Panc1 (cell line): ENCODE measurements around the gene ARHGEF38. TPM values are rescaled to one million over a fixed set of nuclear protein-coding genes. Genes with fewer than 3 reads are reported as not detected.
A peak's percentile ranks its signal among the peaks of the same experiment; 100 is the strongest.

Experiments used
- ATAC-seq: fragments of 200-7000 bp; cut with Tn5 transposase; 2 replicates; pipeline ENCODE4 v1.9.1; 2020; ENCODE audit warnings: mild to moderate bottlenecking, moderate library complexity
- BruUV-seq: library from RNA; stranded (reverse); fragments of 400-500 nt; replicated peaks from 2 replicates; lab custom pipeline; 2021; lab: Mats Ljungman, UMichigan
- CTCF ChIA-PET: fragments of 300-600 bp; sonication (Branson Sonifier 250); formaldehyde crosslinking; loops from one replicate; lab custom pipeline; 2022; ENCODE audit warnings: antibody characterized with exemption; lab: Charles Lee
- POLR2A ChIA-PET: fragments of 300-600 bp; sonication (Branson Sonifier 250); formaldehyde crosslinking; loops from one replicate; lab custom pipeline; 2022; ENCODE audit warnings: antibody characterized with exemption; lab: Charles Lee
- DNase-seq: peaks from one replicate; pipeline ENCODE4 v3.0.0-alpha.2; 2010; ENCODE audit warnings: low read depth, low spot score
- H3K27ac ChIP-seq: 2 replicates; pipeline ENCODE4 v1.5.1; 2011; ENCODE audit warnings: mild to moderate bottlenecking, low read length, inconsistent platforms
- H3K27me3 ChIP-seq: fragments of 200-500 bp; sonication (Bioruptor generic); 2 replicates; pipeline ENCODE4 v1.6.0; 2014; ENCODE audit warnings: low read length, inconsistent platforms; ENCODE audit not compliant: control insufficient read depth, insufficient read depth
- H3K36me3 ChIP-seq: fragments of 200-500 bp; sonication (Bioruptor generic); 2 replicates; pipeline ENCODE4 v1.5.1; 2014; ENCODE audit warnings: inconsistent platforms, mild to moderate bottlenecking, low read length, moderate library complexity; ENCODE audit not compliant: control insufficient read depth, insufficient read depth
- H3K4me1 ChIP-seq: 2 replicates; pipeline ENCODE4 v1.5.1; 2011; ENCODE audit warnings: inconsistent platforms, mild to moderate bottlenecking, low read length, moderate library complexity; ENCODE audit not compliant: control insufficient read depth, insufficient read depth
- H3K4me3 ChIP-seq, 2 experiments: 2 replicates each; pipeline ENCODE4 v1.5.1; 2011 to 2012; ENCODE audit warnings: low read depth in 2 of 2, low read length in 2 of 2, mild to moderate bottlenecking in 2 of 2, inconsistent platforms in 1 of 2, moderate library complexity in 1 of 2
- H3K9me3 ChIP-seq: fragments of 200-500 bp; sonication (Bioruptor generic); 2 replicates; pipeline ENCODE4 v1.5.1; 2014; ENCODE audit warnings: low read depth, mild to moderate bottlenecking, inconsistent platforms, low read length, moderate library complexity; ENCODE audit not compliant: control insufficient read depth, insufficient read depth
- CTCF ChIP-seq: fragments of 450-650 bp; IDR thresholded peaks from 2 replicates; pipeline ENCODE4 v1.5.1; 2017; ENCODE audit warnings: mild to moderate bottlenecking
- POLR2AphosphoS5 ChIP-seq: IDR thresholded peaks from 2 replicates; pipeline ENCODE4 v1.6.1; 2012; ENCODE audit warnings: mild to moderate bottlenecking, low read depth, low read length, moderate library complexity
- SIN3A ChIP-seq: IDR thresholded peaks from 2 replicates; pipeline ENCODE4 v1.6.1; 2012; ENCODE audit warnings: low read depth, mild to moderate bottlenecking, low read length, moderate library complexity, borderline replicate concordance; ENCODE audit not compliant: insufficient read depth
- TCF7L2 ChIP-seq: IDR thresholded peaks from 2 replicates; pipeline ENCODE4 v1.6.1; 2011; ENCODE audit warnings: mild to moderate bottlenecking, low read depth, low read length, inconsistent platforms
- in situ Hi-C: cut with HindIII; loops from 2 replicates; pipeline ENCODE4 v1.10.0; 2016; ENCODE audit warnings: low sequenced_read_pairs, low pct_unique_long_range_greater_than_20kb
- intact Hi-C: fragments of 100-400 bp; cut with micrococcal nuclease; formaldehyde crosslinking; loops from one replicate; pipeline ENCODE4 v1.10.0; 2022; ENCODE audit not compliant: unreplicated experiment
- total RNA-seq: library from RNA; stranded (reverse); gene quantifications from one replicate; pipeline ENCODE4 v1.2.1, GENCODE V29; 2021; ENCODE audit not compliant: unreplicated experiment
- TF ChIP-seq, protein P1 (sequence below), 2 experiments: IDR thresholded peaks; 2 replicates each; pipeline ENCODE4 v1.6.1; 2011 to 2012; ENCODE audit warnings: low read depth in 2 of 2, control low read depth in 1 of 2, low read length in 1 of 2, mild to moderate bottlenecking in 1 of 2, moderate library complexity in 1 of 2; ENCODE audit not compliant: insufficient read depth in 1 of 2

The ARHGEF38 gene
- total RNA-seq, 1 experiment from 2014 or later: not detected

GRCh38 chr4:105712766-105713165 lies 160.3 kb downstream of the ARHGEF38 start:
- intact Hi-C loops (no loop called here), in situ Hi-C loops (no loop called here)
- Histone ChIP-seq H3K27ac (no peak overlapping the region), H3K4me3 (no peak overlapping the region), H3K9me3 (no peaks in the 10 kb centered on the region), H3K36me3 (peaks cover 6% of the 10 kb centered on the region; the same call in 1 of the 2 replicates), H3K4me1 (peaks cover under 1% of the 10 kb centered on the region), H3K27me3 (no peaks in the 10 kb centered on the region)
- POLR2A ChIA-PET: no interaction called here
- no TSS peak for BruUV-seq
- TF ChIP-seq, protein P1, sequence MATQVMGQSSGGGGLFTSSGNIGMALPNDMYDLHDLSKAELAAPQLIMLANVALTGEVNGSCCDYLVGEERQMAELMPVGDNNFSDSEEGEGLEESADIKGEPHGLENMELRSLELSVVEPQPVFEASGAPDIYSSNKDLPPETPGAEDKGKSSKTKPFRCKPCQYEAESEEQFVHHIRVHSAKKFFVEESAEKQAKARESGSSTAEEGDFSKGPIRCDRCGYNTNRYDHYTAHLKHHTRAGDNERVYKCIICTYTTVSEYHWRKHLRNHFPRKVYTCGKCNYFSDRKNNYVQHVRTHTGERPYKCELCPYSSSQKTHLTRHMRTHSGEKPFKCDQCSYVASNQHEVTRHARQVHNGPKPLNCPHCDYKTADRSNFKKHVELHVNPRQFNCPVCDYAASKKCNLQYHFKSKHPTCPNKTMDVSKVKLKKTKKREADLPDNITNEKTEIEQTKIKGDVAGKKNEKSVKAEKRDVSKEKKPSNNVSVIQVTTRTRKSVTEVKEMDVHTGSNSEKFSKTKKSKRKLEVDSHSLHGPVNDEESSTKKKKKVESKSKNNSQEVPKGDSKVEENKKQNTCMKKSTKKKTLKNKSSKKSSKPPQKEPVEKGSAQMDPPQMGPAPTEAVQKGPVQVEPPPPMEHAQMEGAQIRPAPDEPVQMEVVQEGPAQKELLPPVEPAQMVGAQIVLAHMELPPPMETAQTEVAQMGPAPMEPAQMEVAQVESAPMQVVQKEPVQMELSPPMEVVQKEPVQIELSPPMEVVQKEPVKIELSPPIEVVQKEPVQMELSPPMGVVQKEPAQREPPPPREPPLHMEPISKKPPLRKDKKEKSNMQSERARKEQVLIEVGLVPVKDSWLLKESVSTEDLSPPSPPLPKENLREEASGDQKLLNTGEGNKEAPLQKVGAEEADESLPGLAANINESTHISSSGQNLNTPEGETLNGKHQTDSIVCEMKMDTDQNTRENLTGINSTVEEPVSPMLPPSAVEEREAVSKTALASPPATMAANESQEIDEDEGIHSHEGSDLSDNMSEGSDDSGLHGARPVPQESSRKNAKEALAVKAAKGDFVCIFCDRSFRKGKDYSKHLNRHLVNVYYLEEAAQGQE (IDR thresholded peaks at IDR 0.05; ENCODE audit: insufficient read depth in 1 of 2, low read depth in 2 of 2, low read length in 1 of 2): no peak
- TF ChIP-seq CTCF: no peak
- no peak for TF ChIP-seq POLR2AphosphoS5
- no peak for TF ChIP-seq SIN3A
- TF ChIP-seq TCF7L2: no peak
- DNase-seq: no peak
- no peak for ATAC-seq
- CTCF ChIA-PET: no interaction called here

DNA sequence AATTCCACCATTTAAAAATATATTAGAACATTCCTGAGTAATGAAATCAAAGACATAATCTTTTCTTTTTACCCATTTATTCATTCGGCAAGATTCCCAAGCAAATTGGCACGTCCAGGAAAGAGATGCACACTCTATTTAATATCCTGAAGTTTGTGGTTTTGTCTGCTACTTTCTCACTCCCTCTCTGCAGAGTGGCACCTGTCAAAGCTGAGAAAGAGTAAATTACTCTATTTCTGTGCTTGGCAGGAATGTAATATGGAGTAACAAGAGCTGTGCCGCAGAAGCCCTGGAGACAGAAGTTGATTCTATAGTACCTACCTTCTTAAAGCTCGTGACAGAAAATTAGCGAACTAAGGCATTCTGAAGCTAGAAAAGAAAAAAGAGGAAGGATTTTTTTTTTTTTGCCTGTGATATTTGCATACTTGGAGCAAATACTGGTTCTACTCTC lies 161.7 kb downstream of the ARHGEF38 start:
- intact Hi-C loops: no loop called here
- H3K4me3 ChIP-seq: 0 out of 4 replicates have a peak overlapping the region, but pooled peaks of 1 of the 2 experiments have one; percentile 16
- H3K36me3 ChIP-seq: peaks cover 2% of the 10 kb centered on the region; the same call in 1 of the 2 replicates
- DNase-seq (no peak), ATAC-seq (no peak)
- ChIA-PET CTCF (interaction anchor here (0.7 kb wide), 1 partner anchor 188 kb away, joined by 4 read pairs; no protein-coding TSS in a partner anchor), POLR2A (interaction anchor here (0.6 kb wide), 1 partner anchor 522 kb away, joined by 3 read pairs; no protein-coding TSS in a partner anchor)
- no TSS peak for BruUV-seq
- in situ Hi-C loops: no loop called here
- no peaks in the 10 kb centered on the region for H3K27me3 ChIP-seq
- TF ChIP-seq CTCF (no peak), SIN3A (no peak), TCF7L2 (no peak)
- TF ChIP-seq, protein P1 (IDR thresholded peaks at IDR 0.05; ENCODE audit: insufficient read depth in 1 of 2, low read depth in 2 of 2, low read length in 1 of 2): no peak
- peak overlapping the region; percentile 34; the same call in 1 of the 2 replicates for H3K27ac ChIP-seq
- no peaks in the 10 kb centered on the region for H3K9me3 ChIP-seq
- H3K4me1 ChIP-seq: no peaks in the 10 kb centered on the region; the same call in 1 of the 2 replicates
